IMR-90 (cell line): Measurements from ENCODE around the gene GALNT5. TPM values are rescaled to one million over a fixed set of nuclear protein-coding genes. Genes with fewer than 3 reads are reported as not detected.

Experiments
- ATAC-seq: fragments of 200-7000 bp; cut with Tn5 transposase; 2 replicates; pipeline ENCODE4 v1.9.1; 2020; ENCODE audit warnings: low read depth, mild to moderate bottlenecking, moderate library complexity
- BruUV-seq: library from RNA; stranded (reverse); fragments of 400-500 nt; replicated peaks from 2 replicates; lab custom pipeline; 2021; lab: Mats Ljungman, UMichigan
- CTCF ChIA-PET: fragments of 300-600 bp; formaldehyde crosslinking; extraction: SDS; loops from one replicate; lab custom pipeline; 2021; ENCODE audit warnings: antibody characterized with exemption; lab: Yijun Ruan, JAX
- POLR2A ChIA-PET: fragments of 300-600 bp; sonication (Branson Sonifier 250); formaldehyde crosslinking; loops from one replicate; lab custom pipeline; 2022; ENCODE audit warnings: antibody characterized with exemption; ENCODE audit not compliant: unreplicated experiment; lab: Charles Lee
- DNase-seq: peaks from one replicate; pipeline ENCODE4 v3.0.0; 2013
- H2AFZ ChIP-seq: replicated peaks from 2 replicates; pipeline ENCODE3; 2013; ENCODE audit warnings: low read length, mild to moderate bottlenecking; ENCODE audit not compliant: poor library complexity
- H2AK5ac ChIP-seq: 2 replicates; pipeline ENCODE4 v1.6.1; 2013; ENCODE audit warnings: low read depth, low read length, inconsistent platforms
- H2AK9ac ChIP-seq: replicated peaks from 2 replicates; pipeline ENCODE3; 2013; ENCODE audit warnings: mild to moderate bottlenecking, low read depth, low read length, moderate library complexity; ENCODE audit not compliant: poor library complexity
- H2BK120ac ChIP-seq: 2 replicates; pipeline ENCODE4 v1.6.1; 2013; ENCODE audit warnings: low read depth, low read length, inconsistent platforms
- H2BK15ac ChIP-seq: 3 replicates; pipeline ENCODE4 v1.6.1; 2013; ENCODE audit warnings: low read depth, low read length, inconsistent platforms
- H2BK20ac ChIP-seq: 2 replicates; pipeline ENCODE4 v1.6.1; 2013; ENCODE audit warnings: low read depth, mild to moderate bottlenecking, inconsistent platforms, low read length, moderate library complexity
- H2BK5ac ChIP-seq: 2 replicates; pipeline ENCODE4 v1.6.1; 2013; ENCODE audit warnings: mild to moderate bottlenecking, low read depth, low read length, inconsistent platforms; ENCODE audit not compliant: poor library complexity, severe bottlenecking
- H3K14ac ChIP-seq: replicated peaks from 2 replicates; pipeline ENCODE4 v1.6.1; 2013; ENCODE audit warnings: low read depth, low read length, inconsistent platforms
- H3K18ac ChIP-seq: 2 replicates; pipeline ENCODE4 v1.6.1; 2013; ENCODE audit warnings: low read depth, low read length, control low read depth
- H3K23ac ChIP-seq: 2 replicates; pipeline ENCODE4 v1.6.1; 2013; ENCODE audit warnings: low read depth, low read length, inconsistent platforms
- H3K27ac ChIP-seq: 2 replicates; pipeline ENCODE4 v1.5.1; 2013; ENCODE audit warnings: mild to moderate bottlenecking, control low read depth, low read length; ENCODE audit not compliant: insufficient read depth
- H3K27me3 ChIP-seq: 2 replicates; pipeline ENCODE4 v1.6.1; 2013; ENCODE audit warnings: low read length; ENCODE audit not compliant: control insufficient read depth, insufficient read depth
- H3K36me3 ChIP-seq: 2 replicates; pipeline ENCODE4 v1.6.1; 2013; ENCODE audit warnings: low read length, mixed read lengths; ENCODE audit not compliant: control insufficient read depth, insufficient read depth
- H3K4ac ChIP-seq: 2 replicates; pipeline ENCODE4 v1.6.1; 2013; ENCODE audit warnings: low read depth, low read length, inconsistent platforms
- H3K4me1 ChIP-seq: 2 replicates; pipeline ENCODE4 v1.6.1; 2013; ENCODE audit warnings: low read length, mixed read lengths; ENCODE audit not compliant: control insufficient read depth, insufficient read depth
- H3K4me2 ChIP-seq: 2 replicates; pipeline ENCODE4 v1.6.1; 2013; ENCODE audit warnings: low read depth, mild to moderate bottlenecking, control low read depth, low read length, moderate library complexity
- H3K4me3 ChIP-seq: 2 replicates; pipeline ENCODE4 v1.5.1; 2013; ENCODE audit warnings: low read depth, mild to moderate bottlenecking, control low read depth, low read length, moderate library complexity; ENCODE audit not compliant: insufficient read depth
- H3K56ac ChIP-seq: 2 replicates; pipeline ENCODE4 v1.6.1; 2013; ENCODE audit warnings: low read length, inconsistent platforms; ENCODE audit not compliant: insufficient read depth; ENCODE audit errors: extremely low read depth
- H3K79me1 ChIP-seq, 2 experiments: 2 replicates each; pipeline ENCODE4 v1.6.1; 2013; ENCODE audit warnings: low read length in 2 of 2, inconsistent platforms in 1 of 2, low read depth in 1 of 2
- H3K9ac ChIP-seq: 2 replicates; pipeline ENCODE4 v1.6.1; 2013; ENCODE audit warnings: low read depth, low read length, control low read depth
- H3K9me1 ChIP-seq: 2 replicates; pipeline ENCODE4 v1.6.1; 2013; ENCODE audit warnings: low read length, inconsistent platforms; ENCODE audit not compliant: insufficient read depth
- H3K9me3 ChIP-seq: 2 replicates; pipeline ENCODE4 v1.6.1; 2013; ENCODE audit warnings: low read length; ENCODE audit not compliant: control insufficient read depth, insufficient read depth
- H4K20me1 ChIP-seq: 2 replicates; pipeline ENCODE4 v1.6.1; 2013; ENCODE audit warnings: low read length, inconsistent platforms; ENCODE audit not compliant: insufficient read depth
- H4K5ac ChIP-seq: 2 replicates; pipeline ENCODE4 v1.6.1; 2013; ENCODE audit warnings: mild to moderate bottlenecking, low read depth, low read length, control low read depth
- H4K8ac ChIP-seq, 2 experiments: 2 replicates each; pipeline ENCODE4 v1.6.1; 2013; ENCODE audit warnings: low read depth in 2 of 2, low read length in 2 of 2, control low read depth in 1 of 2, inconsistent platforms in 1 of 2
- H4K91ac ChIP-seq: 2 replicates; pipeline ENCODE4 v1.6.1; 2013; ENCODE audit warnings: low read depth, low read length, inconsistent platforms; ENCODE audit not compliant: insufficient read depth
- BHLHE40 ChIP-seq: fragments of 150-350 bp; IDR thresholded peaks from 2 replicates; pipeline ENCODE4 v1.6.1; 2016; ENCODE audit warnings: mild to moderate bottlenecking, low read depth, low read length
- CEBPB ChIP-seq: IDR thresholded peaks from 2 replicates; pipeline ENCODE4 v1.6.1; 2012; ENCODE audit warnings: low read depth, low read length, improper control_type of control experiment
- CHD1 ChIP-seq: IDR thresholded peaks from 2 replicates; pipeline ENCODE4 v1.6.1; 2012; ENCODE audit warnings: low read depth, low read length, improper control_type of control experiment
- CTCF ChIP-seq: conservative IDR thresholded peaks from 2 replicates; pipeline ENCODE4 v1.5.1; 2012; ENCODE audit warnings: mild to moderate bottlenecking, low read depth, low read length, improper control_type of control experiment
- ELK1 ChIP-seq: fragments of 150-350 bp; IDR thresholded peaks from 2 replicates; pipeline ENCODE4 v1.6.1; 2016; ENCODE audit warnings: low read depth, mild to moderate bottlenecking, low read length, moderate library complexity, borderline replicate concordance
- FOS ChIP-seq: fragments of 150-350 bp; IDR thresholded peaks from 2 replicates; pipeline ENCODE4 v1.6.1; 2016; ENCODE audit warnings: low read depth, low read length
- MAFK ChIP-seq: IDR thresholded peaks from 2 replicates; pipeline ENCODE4 v1.6.1; 2012; ENCODE audit warnings: low read depth, low read length, improper control_type of control experiment
- MAZ ChIP-seq: IDR thresholded peaks from 2 replicates; pipeline ENCODE4 v1.6.1; 2012; ENCODE audit warnings: low read depth, mild to moderate bottlenecking, low read length, improper control_type of control experiment, moderate library complexity, borderline replicate concordance
- POLR2A ChIP-seq: IDR thresholded peaks from 2 replicates; pipeline ENCODE4 v1.6.1; 2012; ENCODE audit warnings: mild to moderate bottlenecking, low read depth, low read length
- RAD21 ChIP-seq: IDR thresholded peaks from 2 replicates; pipeline ENCODE4 v1.6.1; 2012; ENCODE audit warnings: low read length, improper control_type of control experiment
- RCOR1 ChIP-seq: IDR thresholded peaks from 2 replicates; pipeline ENCODE4 v1.6.1; 2012; ENCODE audit warnings: mild to moderate bottlenecking, low read length, improper control_type of control experiment; ENCODE audit not compliant: insufficient replicate concordance
- SMC3 ChIP-seq: fragments of 150-350 bp; IDR thresholded peaks from 2 replicates; pipeline ENCODE4 v1.6.1; 2016; ENCODE audit warnings: low read depth, mild to moderate bottlenecking, antibody characterized with exemption, low read length, moderate library complexity
- USF2 ChIP-seq: fragments of 150-350 bp; IDR thresholded peaks from 2 replicates; pipeline ENCODE4 v1.6.1; 2017; ENCODE audit warnings: mild to moderate bottlenecking, antibody characterized with exemption, low read length, low read depth
- WGBS, 2 experiments: methylation state at CpG; one replicate each; pipeline versions ENCODE4 v1.1.5 to v1.1.7; 2013; ENCODE audit warnings: missing lambda C conversion rate in 2 of 2; ENCODE audit not compliant: insufficient read length in 1 of 2; ENCODE audit errors: extremely low coverage in 2 of 2; 5-methylcytosine and 5-hydroxymethylcytosine counted together
- dilution Hi-C: fragments of 300-500 bp; cut with HindIII; formaldehyde crosslinking; loops from one replicate; pipeline ENCODE4 v1.14.3; 2018; ENCODE audit warnings: low sequenced_read_pairs; ENCODE audit not compliant: unreplicated experiment
- in situ Hi-C: fragments of 300-500 bp; cut with MboI; formaldehyde crosslinking; loops from 3 replicates; pipeline ENCODE4 v1.14.3; 2019; ENCODE audit warnings: low sequenced_read_pairs, inconsistent platforms, mixed read lengths
- intact Hi-C: fragments of 100-400 bp; cut with micrococcal nuclease; formaldehyde crosslinking; loops from 2 replicates; pipeline ENCODE4 v1.10.0; 2022
- polyA plus RNA-seq, 3 experiments: library from polyadenylated mRNA; depleted of rRNA; stranded (reverse); fragments of >200 nt; gene quantifications; 2 replicates each; pipeline ENCODE4 v1.2.3, GENCODE V29; 2012; ENCODE audit warnings: low replicate concordance in 1 of 3
- total RNA-seq: library from RNA; depleted of rRNA; stranded (reverse); fragments of >200 nt; gene quantifications from 2 replicates; pipeline ENCODE4 v1.2.3, GENCODE V29; 2012

The GALNT5 gene
- total and polyA plus RNA-seq, 2 of the 4 experiments (the other 2 are of a cell fraction), result 36.3 to 63.3 TPM

- TF ChIP-seq MAFK, result no peak
- TF ChIP-seq CHD1, result no peak
Measured at GRCh38 chr2:157261199-157261782, 3.8 kb downstream of the GALNT5 start (continued).

- Histone ChIP-seq H2AK5ac (peak overlapping the region; percentile 35; the same call in 1 of the 2 replicates), H3K4ac (no peak overlapping the region), H3K14ac (no peak overlapping the region), H3K4me1 (peaks cover 18% of the 10 kb centered on the region), H3K56ac (no peak overlapping the region), H4K20me1 (no peaks in the 10 kb centered on the region), H2BK5ac (no peak overlapping the region), H3K4me2 (peak overlapping the region; percentile 37), H2BK20ac (no peak overlapping the region), H3K9me1 (peaks cover 9% of the 10 kb centered on the region), H3K79me1 (peaks cover 33 to 65% of the 10 kb centered on the region in 2 experiments), H4K91ac (no peak overlapping the region), H3K27me3 (no peaks in the 10 kb centered on the region), H3K36me3 (no peaks in the 10 kb centered on the region; the same call in 1 of the 2 replicates), H2BK15ac (peak overlapping the region; percentile 24; the same call in 2 of the 3 replicates), H3K9me3 (no peaks in the 10 kb centered on the region), H3K4me3 (peak overlapping the region; percentile 2; the same call in 1 of the 2 replicates), H2AFZ (no peak overlapping the region), H2AK9ac (no peak overlapping the region), H4K8ac (no peak overlapping the region), H3K18ac (no peak overlapping the region), H3K9ac (no peak overlapping the region), H3K27ac (no peak overlapping the region; the same call in 1 of the 2 replicates), H2BK120ac (no peak overlapping the region), H4K5ac (no peak overlapping the region), H3K23ac (no peak overlapping the region)
- DNase-seq (no peak), ATAC-seq (no peak)
- dilution Hi-C loops, result no loop called here
- BruUV-seq, result no TSS peak
- intact Hi-C loops, result no loop called here
- POLR2A ChIA-PET, result no interaction called here
- WGBS, 2 experiments, result no CpG with 5 or more reads among the region's 3 CpGs
- in situ Hi-C loops, result no loop called here
- TF ChIP-seq RAD21 (no peak), POLR2A (no peak), FOS (no peak), USF2 (no peak), CEBPB (no peak), RCOR1 (no peak), CHD1 (no peak), BHLHE40 (no peak), SMC3 (no peak), MAFK (no peak), ELK1 (no peak), MAZ (no peak), CTCF (no peak)
- CTCF ChIA-PET, result no interaction called here
Measured at GRCh38 chr2:157262248-157262647, 4.7 kb downstream of the GALNT5 start.
